K562 (cell line): ENCODE data around the gene ANO1. TPM values are rescaled to one million over a fixed set of nuclear protein-coding genes. Genes with fewer than 3 reads are reported as not detected.

Experiments used
- ATAC-seq: fragments of 200-7000 bp; cut with Tn5 transposase; 3 replicates; pipeline ENCODE4 v1.9.1; 2020; ENCODE audit warnings: moderate library complexity
- BruUV-seq: library from RNA; stranded (reverse); fragments of 400-500 nt; replicated peaks from 2 replicates; lab custom pipeline; 2021; lab: Mats Ljungman, UMichigan
- CTCF ChIA-PET: fragments of 300-600 bp; formaldehyde crosslinking; extraction: SDS; loops from one replicate; lab custom pipeline; 2021; ENCODE audit warnings: low intra/inter-chr PET ratio; lab: Yijun Ruan, JAX
- POLR2A ChIA-PET: fragments of 300-600, 350-650 bp; sonication (Branson Sonifier 250); formaldehyde crosslinking; extraction: SDS; loops from one replicate; lab custom pipeline; 2021; ENCODE audit warnings: antibody characterized with exemption, inconsistent platforms; lab: Yijun Ruan, JAX
- DNase-seq, 4 experiments: peaks; one replicate each; pipeline versions ENCODE4 v3.0.0 to v3.0.0-alpha.2; 2011 to 2018; ENCODE audit warnings: low spot score in 3 of 4, mixed read lengths in 3 of 4; ENCODE audit errors: extremely low read depth in 1 of 4
- FAIRE-seq: peaks from 2 replicates; lab custom pipeline; 2011; peaks lifted over from hg19 to GRCh38; lab: Jason Lieb, UNC
- H2AFZ ChIP-seq: 2 replicates; pipeline ENCODE4 v1.6.0; 2011; ENCODE audit warnings: low read depth, low read length, control low read depth, inconsistent platforms
- H3K27ac ChIP-seq: fragments of 200-600 bp; 3 replicates; pipeline ENCODE4 v1.8.0; 2011; ENCODE audit warnings: low read depth, mild to moderate bottlenecking, control low read depth, inconsistent platforms, low read length, moderate library complexity, mixed read lengths; ENCODE audit errors: extremely low read depth
- H3K27me3 ChIP-seq, 2 experiments: fragments of 300-600 bp in 1 of 2; 2 replicates in 1 of 2; 3 replicates in 1 of 2; pipeline versions ENCODE4 v1.6.0 to v1.8.0; 2011; ENCODE audit warnings: inconsistent platforms in 2 of 2, low read length in 2 of 2, mild to moderate bottlenecking in 1 of 2, mixed read lengths in 1 of 2, moderate library complexity in 1 of 2; ENCODE audit not compliant: control insufficient read depth in 2 of 2, insufficient read depth in 2 of 2
- H3K36me3 ChIP-seq: fragments of 300-600 bp; 3 replicates; pipeline ENCODE4 v1.8.0; 2011; ENCODE audit warnings: mild to moderate bottlenecking, low read length, inconsistent platforms; ENCODE audit not compliant: control insufficient read depth, insufficient read depth
- H3K4me1 ChIP-seq, 2 experiments: fragments of 200-600 bp in 1 of 2; replicated peaks in 1 of 2; 2 replicates in 1 of 2; 3 replicates in 1 of 2; pipeline versions ENCODE4 v1.5.1 to v1.8.0; 2011; ENCODE audit warnings: inconsistent platforms in 2 of 2, low read length in 2 of 2, mild to moderate bottlenecking in 1 of 2, mixed read lengths in 1 of 2, moderate library complexity in 1 of 2; ENCODE audit not compliant: control insufficient read depth in 2 of 2, insufficient read depth in 2 of 2
- H3K4me2 ChIP-seq: 2 replicates; pipeline ENCODE4 v1.6.1; 2011; ENCODE audit warnings: low read length, control low read depth, inconsistent platforms, mixed read lengths; ENCODE audit not compliant: insufficient read depth
- H3K4me3 ChIP-seq: fragments of 200-600 bp; sonication (generic), shearing (Covaris generic); 2 replicates; pipeline ENCODE4 v1.5.1; 2016; ENCODE audit warnings: control low read depth, inconsistent platforms
- H3K79me2 ChIP-seq: fragments of 200-600 bp; 3 replicates; pipeline ENCODE4 v1.8.0; 2011; ENCODE audit warnings: low read length, inconsistent platforms; ENCODE audit not compliant: control insufficient read depth, insufficient read depth
- H3K9ac ChIP-seq, 2 experiments: 2 replicates each; pipeline versions ENCODE4 v1.6.0 to v1.6.1; 2011; ENCODE audit warnings: low read depth in 2 of 2, low read length in 2 of 2, control low read depth in 1 of 2, inconsistent platforms in 1 of 2, mild to moderate bottlenecking in 1 of 2, mixed read lengths in 1 of 2; ENCODE audit not compliant: insufficient read depth in 1 of 2
- H3K9me1 ChIP-seq: one replicate; pipeline ENCODE4 v1.6.0; 2011; ENCODE audit warnings: inconsistent platforms, mild to moderate bottlenecking, low read length, moderate library complexity; ENCODE audit not compliant: control insufficient read depth, insufficient read depth
- H3K9me3 ChIP-seq: replicated peaks from 2 replicates; pipeline ENCODE4 v1.5.1; 2011; ENCODE audit warnings: low read depth, low read length, inconsistent platforms; ENCODE audit not compliant: control insufficient read depth, insufficient read depth
- H4K20me1 ChIP-seq: replicated peaks from 2 replicates; pipeline ENCODE4 v1.6.1; 2011; ENCODE audit warnings: low read length, inconsistent platforms, mixed read lengths; ENCODE audit not compliant: control insufficient read depth, insufficient read depth
- ARHGAP35 ChIP-seq: fragments of 450-650 bp; IDR thresholded peaks from 2 replicates; pipeline ENCODE4 v1.6.1; 2018; ENCODE audit not compliant: partially characterized antibody
- CEBPG ChIP-seq, 3 experiments: fragments of 200-800 bp in 1 of 3; sonication (Bioruptor generic) in 1 of 3; sonication (generic) in 1 of 3; formaldehyde crosslinking in 1 of 3; IDR thresholded peaks in 2 of 3; conservative IDR thresholded peaks in 1 of 3; 2 replicates each; pipeline versions ENCODE4 v1.6.1 to v1.8.0; 2016 to 2022; ENCODE audit warnings: missing compliant biosample characterization in 2 of 3, missing genetic modification characterization in 2 of 3, mild to moderate bottlenecking in 1 of 3, missing genetic modification reagents in 1 of 3
- CXXC5 ChIP-seq: fragments of 250-450 bp; sonication (Bioruptor Pico); IDR thresholded peaks from 2 replicates; pipeline ENCODE4 v1.8.0; 2022; ENCODE audit warnings: inconsistent platforms, mild to moderate bottlenecking, moderate library complexity
- ESRRA ChIP-seq: fragments of 450-650 bp; IDR thresholded peaks from 2 replicates; pipeline ENCODE4 v1.6.1; 2014; ENCODE audit warnings: low read depth, mild to moderate bottlenecking, moderate library complexity, borderline replicate concordance
- HDAC6 ChIP-seq: IDR thresholded peaks from 2 replicates; pipeline ENCODE4 v1.6.1; 2012; ENCODE audit warnings: low read depth, mild to moderate bottlenecking, control low read depth, inconsistent platforms, low read length, moderate library complexity
- HLTF ChIP-seq: fragments of 450-650 bp; IDR thresholded peaks from 2 replicates; pipeline ENCODE4 v1.6.1; 2016
- PHTF2 ChIP-seq: fragments of 250-450 bp; sonication (Bioruptor Pico); IDR thresholded peaks from 2 replicates; pipeline ENCODE4 v1.5.0; 2021; ENCODE audit warnings: mild to moderate bottlenecking
- PRMT5 ChIP-seq: sonication (generic); formaldehyde crosslinking; IDR thresholded peaks from 2 replicates; pipeline ENCODE4 v1.5.0; 2020; ENCODE audit warnings: missing genetic modification reagents
- TFAM ChIP-seq: fragments of 250-450 bp; sonication (Bioruptor Pico); conservative IDR thresholded peaks from 2 replicates; pipeline ENCODE4 v1.5.0; 2021; ENCODE audit warnings: mild to moderate bottlenecking, moderate library complexity
- U2AF1 ChIP-seq: fragments of 200-400 bp; formaldehyde crosslinking; optimal IDR thresholded peaks from 2 replicates; pipeline ENCODE3; 2017; ENCODE audit warnings: mild to moderate bottlenecking, low read depth, low read length, moderate library complexity
- WHSC1 ChIP-seq: IDR thresholded peaks from one replicate; pipeline ENCODE4 v1.6.1; 2012; ENCODE audit warnings: low read length, control low read depth, inconsistent platforms
- ZBTB34 ChIP-seq: fragments of 250-450 bp; sonication (Bioruptor Pico); IDR thresholded peaks from 2 replicates; pipeline ENCODE4 v1.8.0; 2021; ENCODE audit warnings: mild to moderate bottlenecking, moderate library complexity
- ZFP1 ChIP-seq: fragments of 450-650 bp; formaldehyde crosslinking; IDR thresholded peaks from 2 replicates; pipeline ENCODE4 v1.4.0; 2020; ENCODE audit warnings: mild to moderate bottlenecking, mixed read lengths
- ZKSCAN1 ChIP-seq: fragments of 150-350 bp; IDR thresholded peaks from 2 replicates; pipeline ENCODE4 v1.6.1; 2016; ENCODE audit warnings: low read depth, low read length
- ZNF12 ChIP-seq: sonication (generic); formaldehyde crosslinking; IDR thresholded peaks from 2 replicates; pipeline ENCODE4 v1.4.0; 2020; ENCODE audit warnings: mild to moderate bottlenecking, missing genetic modification reagents
- ZNF717 ChIP-seq: fragments of 250-450 bp; sonication (Bioruptor Pico); IDR thresholded peaks from 2 replicates; pipeline ENCODE4 v1.5.0; 2021
- WGBS: fragments of 100-300 bp; shearing (Covaris generic); methylation state at CpG from one replicate; pipeline ENCODE4 v1.1.6; 2016; ENCODE audit warnings: low coverage, mixed read lengths; ENCODE audit not compliant: insufficient coverage; ENCODE audit errors: missing lambda C conversion rate; 5-methylcytosine and 5-hydroxymethylcytosine counted together
- in situ Hi-C: fragments of 300-500 bp; cut with MboI; formaldehyde crosslinking; loops from 4 replicates; pipeline ENCODE4 v1.15.0; 2018; ENCODE audit warnings: inconsistent platforms, mixed read lengths
- intact Hi-C: fragments of 100-400 bp; cut with micrococcal nuclease; formaldehyde crosslinking; loops from 2 replicates; pipeline ENCODE4 v1.14.2; 2022
- polyA plus RNA-seq, 8 experiments: library from polyadenylated mRNA; depleted of rRNA in 4 of 8; stranded (reverse) in 5 of 8; unstranded in 3 of 8; fragments of >200 nt; fragmentation: Nextera tagmentation in 2 of 8; fragmentation: Illumina TruSeq in 1 of 8; extraction: Ambion mirVana in 2 of 8; extraction: Trizol in 1 of 8; gene quantifications; 2 replicates each; pipeline versions ENCODE4 v1.2.1 to v1.2.3, GENCODE V29; 2011 to 2014; ENCODE audit warnings: inconsistent platforms in 1 of 8, missing spikeins in 1 of 8
- total RNA-seq, 7 experiments: library from RNA; depleted of rRNA in 6 of 7; stranded (reverse); fragments of >200 nt in 6 of 7; fragmentation: Illumina TruSeq in 2 of 7; extraction: Trizol in 2 of 7; gene quantifications; 2 replicates each; pipeline versions ENCODE4 v1.2.1 to v1.2.3, GENCODE V29; 2011 to 2021; ENCODE audit warnings: low replicate concordance in 1 of 7

ANO1 gene
- total and polyA plus RNA-seq, 9 of the 15 experiments (the other 6 are each of a cell fraction or from before 2014, with no cell fraction given) = not detected

- H2AFZ ChIP-seq = no peak overlapping the region
- ChIA-PET CTCF (no interaction called here), POLR2A (interaction anchor here (0.6 kb wide), 1 partner anchor 787 kb away, joined by 3 read pairs; no protein-coding TSS in a partner anchor)
- in situ Hi-C loops (no loop called here), intact Hi-C loops (no loop called here)
- no peak overlapping the region for H3K4me3 ChIP-seq
- no peak overlapping the region for H3K27ac ChIP-seq
- no peak overlapping the region for H3K9ac ChIP-seq
- FAIRE-seq (no peak), ATAC-seq (no peak), DNase-seq (no peak)
- no peaks in the 10 kb centered on the region for H4K20me1 ChIP-seq
- H3K9me1 ChIP-seq = no peaks in the 10 kb centered on the region
- no peaks in the 10 kb centered on the region for H3K9me3 ChIP-seq
- no TSS peak for BruUV-seq
- WGBS = 10% methylated on average over 7 of the region's 7 CpGs
- H3K4me1 ChIP-seq = peaks cover 0 to 5% of the 10 kb centered on the region in 2 experiments; a peak in 2 of 5 replicates
- H3K27me3 ChIP-seq = peaks cover 0 to 6% of the 10 kb centered on the region in 2 experiments; a peak in 2 of 5 replicates
- no peaks in the 10 kb centered on the region for H3K79me2 ChIP-seq
- no peaks in the 10 kb centered on the region for H3K36me3 ChIP-seq
- TF ChIP-seq ZNF717 (no peak), U2AF1 (no peak), ZNF12 (CRISPR knock-in tag) (no peak), CEBPG (CRISPR knock-in tag; IDR thresholded peaks at IDR 0.05) (no peak), CEBPG (tag; conservative IDR thresholded peaks at IDR 0.05 in 1 of 2, IDR thresholded peaks at IDR 0.05 in 1 of 2) (no peak), PHTF2 (CRISPR knock-in tag) (no peak), ZKSCAN1 (no peak), TFAM (CRISPR knock-in tag) (no peak), PRMT5 (CRISPR knock-in tag) (no peak), HDAC6 (no peak), CXXC5 (CRISPR knock-in tag) (no peak), ESRRA (no peak), ZBTB34 (CRISPR knock-in tag) (no peak), ARHGAP35 (no peak), WHSC1 (no peak), HLTF (no peak), ZFP1 (CRISPR knock-in tag) (no peak)
- H3K4me2 ChIP-seq = no peak overlapping the region
Measured at GRCh38 chr11:70117567-70118145, 39.5 kb downstream of the ANO1 start.
